Stimulated activated CD8-positive, alpha-beta memory T cell treated with anti-CD3 and anti-CD28 coated beads, Interleukin-7, amount 100 ng/mL, for 1 hour (primary cell): ENCODE measurements around the gene TRAFD1.

Experiments used
- DNase-seq, 2 donors: peaks; one replicate each; pipeline ENCODE4 v3.0.0-alpha.2; 2020; ENCODE audit warnings: low read depth in 2 of 2

Gene TRAFD1

GRCh38 chr12:112160611-112161010 lies 35.3 kb downstream of the TRAFD1 start:
- no peak for DNase-seq

- DNase-seq = no peak
Observed at GRCh38 chr12:112161711-112162110, 36.4 kb downstream of the TRAFD1 start.

GRCh38 chr12:112162241-112162790 lies 37.0 kb downstream of the TRAFD1 start:
- no peak for DNase-seq

GRCh38 chr12:112163056-112163455 lies 37.7 kb downstream of the TRAFD1 start:
- DNase-seq = no peak

- no peak for DNase-seq
Observed at GRCh38 chr12:112163471-112163991, 38.2 kb downstream of the TRAFD1 start.

GRCh38 chr12:112164011-112164660 lies 38.8 kb downstream of the TRAFD1 start:
- DNase-seq = no peak

- no peak for DNase-seq
Observed at GRCh38 chr12:112165624-112166023, 40.3 kb downstream of the TRAFD1 start.

- no peak for DNase-seq
Observed at GRCh38 chr12:112166051-112167015, 41.0 kb downstream of the TRAFD1 start.

- DNase-seq = no peak
Observed at GRCh38 chr12:112167031-112167461, 41.7 kb downstream of the TRAFD1 start.

GRCh38 chr12:112167718-112168525 lies 42.6 kb downstream of the TRAFD1 start:
- DNase-seq = no peak

- no peak for DNase-seq
Observed at GRCh38 chr12:112168561-112168971, 43.2 kb downstream of the TRAFD1 start.

GRCh38 chr12:112169161-112169872 lies 44.0 kb downstream of the TRAFD1 start:
- no peak for DNase-seq

GRCh38 chr12:112169966-112170365 lies 44.6 kb downstream of the TRAFD1 start:
- DNase-seq = no peak

GRCh38 chr12:112170376-112170775 lies 45.0 kb downstream of the TRAFD1 start:
- DNase-seq = peak in 1 of 2 donors; percentile 13

GRCh38 chr12:112170971-112171596 lies 45.7 kb downstream of the TRAFD1 start:
- DNase-seq = no peak

- DNase-seq = no peak
Observed at GRCh38 chr12:112172556-112173324, 47.4 kb downstream of the TRAFD1 start.

GRCh38 chr12:112175361-112176155 lies 50.2 kb downstream of the TRAFD1 start:
- no peak for DNase-seq

- DNase-seq = no peak
Observed at GRCh38 chr12:112176321-112177010, 51.1 kb downstream of the TRAFD1 start.
